ENCODE data around the gene TTC28. TPM values are rescaled to one million over a fixed set of nuclear protein-coding genes. Genes with fewer than 3 reads are reported as not detected.

The TTC28 gene
- polyA plus RNA-seq, 1 donor from 2014 or later = 14.8 TPM

DNA sequence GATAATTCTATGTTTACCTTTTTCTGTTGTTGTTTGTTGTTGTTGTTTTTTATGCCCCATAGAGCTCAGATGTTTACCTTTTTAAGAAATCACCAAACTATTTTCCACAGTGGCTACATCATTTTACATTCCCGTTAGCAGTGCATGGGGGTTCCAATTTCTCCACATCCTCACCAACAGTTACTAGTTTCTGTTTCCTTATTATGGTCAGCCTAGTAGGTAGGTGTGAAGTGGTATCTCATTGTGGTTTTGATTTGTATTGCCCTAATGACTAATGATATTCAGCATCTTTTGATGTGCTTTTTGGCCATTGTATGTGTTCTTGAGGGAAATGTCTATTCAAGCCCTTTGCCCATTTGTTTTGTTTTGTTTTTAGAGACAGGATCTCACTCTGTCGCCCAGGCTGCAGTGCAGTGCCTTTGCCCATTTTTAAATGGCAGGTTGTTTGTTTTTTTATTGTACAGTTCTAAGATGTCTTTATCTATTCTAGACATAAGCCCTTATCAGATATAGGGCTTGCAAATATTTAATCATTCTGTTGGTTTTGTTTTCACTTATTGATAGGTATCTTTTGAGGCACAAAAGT lies 34.5 kb upstream of the TTC28 start:
- Histone ChIP-seq H4K20me1 (ENCODE audit: insufficient read depth) (no peaks in the 10 kb centered on the region), H2AFZ (ENCODE audit: low read depth, low read length) (no peak overlapping the region), H3K9ac (ENCODE audit: low read length) (no peak overlapping the region)

DNA sequence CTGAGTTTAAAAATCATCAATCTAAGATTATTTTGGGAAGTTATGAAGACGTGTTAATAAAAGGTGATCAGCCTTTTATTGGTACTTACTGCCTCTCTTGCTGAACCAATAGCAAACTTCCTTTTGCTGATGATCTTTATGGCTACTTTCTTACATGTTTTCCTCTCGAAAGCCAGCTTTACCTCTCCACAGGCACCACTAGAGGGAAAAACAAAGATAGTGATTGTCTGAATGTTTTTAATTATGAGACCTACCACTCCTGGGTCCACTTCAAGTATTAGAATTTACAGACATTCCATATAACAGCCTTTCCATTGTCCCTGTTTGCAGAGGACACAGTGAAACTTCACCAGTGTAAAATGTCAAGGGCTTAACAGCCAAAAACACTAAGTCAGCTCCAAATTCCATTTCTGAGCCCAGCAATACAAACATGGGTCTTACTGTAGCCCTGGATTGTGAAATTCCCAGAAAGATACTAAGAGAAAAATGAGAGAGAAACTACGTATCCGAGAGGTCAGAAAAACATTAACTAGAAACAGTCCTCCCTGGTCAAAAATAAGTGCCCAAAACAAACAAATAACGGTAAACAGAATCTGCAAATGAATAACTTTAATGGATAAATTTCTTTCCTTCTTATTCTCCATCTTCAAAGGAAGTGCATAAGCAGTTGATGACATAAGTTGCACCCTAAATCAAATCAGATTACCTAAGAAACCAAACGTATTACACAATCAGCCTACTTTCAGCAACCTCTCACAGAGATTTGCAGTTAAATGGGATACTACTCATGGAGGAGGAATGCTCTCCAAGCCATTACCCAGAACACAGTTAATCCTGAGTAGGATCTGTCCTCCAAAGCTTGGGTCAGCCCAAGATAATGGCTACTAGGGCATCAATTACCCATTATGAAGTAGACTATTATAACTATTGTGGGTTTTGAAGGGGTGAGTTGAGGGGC lies 32.5 kb upstream of the TTC28 start:
- Histone ChIP-seq H3K9me3 (ENCODE audit: low read length) (no peaks in the 10 kb centered on the region), H3K27ac (ENCODE audit: low read length) (no peak overlapping the region), H3K9me2 (ENCODE audit: insufficient read depth, low read length) (no peaks in the 10 kb centered on the region), H2AFZ (ENCODE audit: low read depth, low read length) (no peak overlapping the region), H3F3A (ENCODE audit: insufficient read depth, low read length, poor library complexity, severe bottlenecking) (no peaks in the 10 kb centered on the region), H3K4me2 (ENCODE audit: low read length) (no peak overlapping the region), H3K27me3 (ENCODE audit: insufficient read depth, low read depth, low read length) (no peaks in the 10 kb centered on the region), H4K20me1 (ENCODE audit: insufficient read depth) (no peaks in the 10 kb centered on the region), H3K9ac (ENCODE audit: low read length) (no peak overlapping the region), H3K79me2 (replicated peaks; ENCODE audit: insufficient read depth, low read length) (no peaks in the 10 kb centered on the region), H3K4me3 (ENCODE audit: low read length) (no peak overlapping the region), H3K36me3 (ENCODE audit: insufficient read depth, low read length) (no peaks in the 10 kb centered on the region)
- TF ChIP-seq, protein P1, sequence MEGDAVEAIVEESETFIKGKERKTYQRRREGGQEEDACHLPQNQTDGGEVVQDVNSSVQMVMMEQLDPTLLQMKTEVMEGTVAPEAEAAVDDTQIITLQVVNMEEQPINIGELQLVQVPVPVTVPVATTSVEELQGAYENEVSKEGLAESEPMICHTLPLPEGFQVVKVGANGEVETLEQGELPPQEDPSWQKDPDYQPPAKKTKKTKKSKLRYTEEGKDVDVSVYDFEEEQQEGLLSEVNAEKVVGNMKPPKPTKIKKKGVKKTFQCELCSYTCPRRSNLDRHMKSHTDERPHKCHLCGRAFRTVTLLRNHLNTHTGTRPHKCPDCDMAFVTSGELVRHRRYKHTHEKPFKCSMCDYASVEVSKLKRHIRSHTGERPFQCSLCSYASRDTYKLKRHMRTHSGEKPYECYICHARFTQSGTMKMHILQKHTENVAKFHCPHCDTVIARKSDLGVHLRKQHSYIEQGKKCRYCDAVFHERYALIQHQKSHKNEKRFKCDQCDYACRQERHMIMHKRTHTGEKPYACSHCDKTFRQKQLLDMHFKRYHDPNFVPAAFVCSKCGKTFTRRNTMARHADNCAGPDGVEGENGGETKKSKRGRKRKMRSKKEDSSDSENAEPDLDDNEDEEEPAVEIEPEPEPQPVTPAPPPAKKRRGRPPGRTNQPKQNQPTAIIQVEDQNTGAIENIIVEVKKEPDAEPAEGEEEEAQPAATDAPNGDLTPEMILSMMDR (IDR thresholded peaks at IDR 0.05; ENCODE audit: poor library complexity, severe bottlenecking) = no peak
- TF ChIP-seq, protein P2, sequence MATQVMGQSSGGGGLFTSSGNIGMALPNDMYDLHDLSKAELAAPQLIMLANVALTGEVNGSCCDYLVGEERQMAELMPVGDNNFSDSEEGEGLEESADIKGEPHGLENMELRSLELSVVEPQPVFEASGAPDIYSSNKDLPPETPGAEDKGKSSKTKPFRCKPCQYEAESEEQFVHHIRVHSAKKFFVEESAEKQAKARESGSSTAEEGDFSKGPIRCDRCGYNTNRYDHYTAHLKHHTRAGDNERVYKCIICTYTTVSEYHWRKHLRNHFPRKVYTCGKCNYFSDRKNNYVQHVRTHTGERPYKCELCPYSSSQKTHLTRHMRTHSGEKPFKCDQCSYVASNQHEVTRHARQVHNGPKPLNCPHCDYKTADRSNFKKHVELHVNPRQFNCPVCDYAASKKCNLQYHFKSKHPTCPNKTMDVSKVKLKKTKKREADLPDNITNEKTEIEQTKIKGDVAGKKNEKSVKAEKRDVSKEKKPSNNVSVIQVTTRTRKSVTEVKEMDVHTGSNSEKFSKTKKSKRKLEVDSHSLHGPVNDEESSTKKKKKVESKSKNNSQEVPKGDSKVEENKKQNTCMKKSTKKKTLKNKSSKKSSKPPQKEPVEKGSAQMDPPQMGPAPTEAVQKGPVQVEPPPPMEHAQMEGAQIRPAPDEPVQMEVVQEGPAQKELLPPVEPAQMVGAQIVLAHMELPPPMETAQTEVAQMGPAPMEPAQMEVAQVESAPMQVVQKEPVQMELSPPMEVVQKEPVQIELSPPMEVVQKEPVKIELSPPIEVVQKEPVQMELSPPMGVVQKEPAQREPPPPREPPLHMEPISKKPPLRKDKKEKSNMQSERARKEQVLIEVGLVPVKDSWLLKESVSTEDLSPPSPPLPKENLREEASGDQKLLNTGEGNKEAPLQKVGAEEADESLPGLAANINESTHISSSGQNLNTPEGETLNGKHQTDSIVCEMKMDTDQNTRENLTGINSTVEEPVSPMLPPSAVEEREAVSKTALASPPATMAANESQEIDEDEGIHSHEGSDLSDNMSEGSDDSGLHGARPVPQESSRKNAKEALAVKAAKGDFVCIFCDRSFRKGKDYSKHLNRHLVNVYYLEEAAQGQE (IDR thresholded peaks at IDR 0.05; ENCODE audit: borderline replicate concordance) = no peak
- no peak for TF ChIP-seq RAD21 (conservative IDR thresholded peaks at IDR 0.05)
- TF ChIP-seq EP300 (conservative IDR thresholded peaks at IDR 0.05; ENCODE audit: poor library complexity, severe bottlenecking) = no peak
- TF ChIP-seq POLR2AphosphoS5 (IDR thresholded peaks at IDR 0.05) = no peak
- no peak for TF ChIP-seq TAF1 (IDR thresholded peaks at IDR 0.05; ENCODE audit: low read depth)
- TF ChIP-seq MXI1 (conservative IDR thresholded peaks at IDR 0.05; ENCODE audit: poor library complexity, severe bottlenecking) = no peak
- TF ChIP-seq EZH2 (IDR thresholded peaks at IDR 0.05; ENCODE audit: borderline replicate concordance, insufficient read depth, low read length, poor library complexity, severe bottlenecking) = no peak

More for the DNA sequence above, 34.5 kb upstream of the TTC28 start:
- H3K9me2 ChIP-seq (ENCODE audit: insufficient read depth, low read length) = no peaks in the 10 kb centered on the region
- H3K27me3 ChIP-seq (ENCODE audit: insufficient read depth, low read depth, low read length) = no peaks in the 10 kb centered on the region
- no peak overlapping the region for H3K4me2 ChIP-seq (ENCODE audit: low read length)
- TF ChIP-seq POLR2AphosphoS5 (IDR thresholded peaks at IDR 0.05) = no peak
- TF ChIP-seq EZH2 (IDR thresholded peaks at IDR 0.05; ENCODE audit: borderline replicate concordance, insufficient read depth, low read length, poor library complexity, severe bottlenecking) = no peak
- TF ChIP-seq, protein P1 (IDR thresholded peaks at IDR 0.05; ENCODE audit: poor library complexity, severe bottlenecking) = no peak
- no peak for TF ChIP-seq EP300 (conservative IDR thresholded peaks at IDR 0.05; ENCODE audit: poor library complexity, severe bottlenecking)
- TF ChIP-seq RAD21 (conservative IDR thresholded peaks at IDR 0.05) = no peak
- TF ChIP-seq, protein P2 (IDR thresholded peaks at IDR 0.05; ENCODE audit: borderline replicate concordance) = no peak
- TF ChIP-seq MXI1 (conservative IDR thresholded peaks at IDR 0.05; ENCODE audit: poor library complexity, severe bottlenecking) = no peak
- TF ChIP-seq TAF1 (IDR thresholded peaks at IDR 0.05; ENCODE audit: low read depth) = no peak
- no peaks in the 10 kb centered on the region for H3F3A ChIP-seq (ENCODE audit: insufficient read depth, low read length, poor library complexity, severe bottlenecking)
- no peaks in the 10 kb centered on the region for H3K36me3 ChIP-seq (ENCODE audit: insufficient read depth, low read length)
- no peak overlapping the region for H3K27ac ChIP-seq (ENCODE audit: low read length)
- H3K9me3 ChIP-seq (ENCODE audit: low read length) = no peaks in the 10 kb centered on the region
- H3K4me3 ChIP-seq (ENCODE audit: low read length) = no peak overlapping the region
- H3K79me2 ChIP-seq (replicated peaks; ENCODE audit: insufficient read depth, low read length) = no peaks in the 10 kb centered on the region

Measured in neural cell (in vitro differentiated cells).